HG02885 (cell line): ENCODE measurements around the gene NLRP7.
"Not testable (repeated sequence)": the region's sequence is repeated elsewhere in the genome, so short reads cannot be mapped to it uniquely, and the experiment has no call there.

Experiments used
- ATAC-seq: cut with Tn5 transposase; IDR thresholded peaks from one replicate; pipeline ENCODE4 v1.9.1; 2021; ENCODE audit warnings: mild to moderate bottlenecking; ENCODE audit not compliant: unreplicated experiment, poor library complexity

Gene NLRP7

GRCh38 chr19:54947381-54947780, at the start of gene NLRP7:
Gene NLRP7, minus strand, starts transcription at chr19:54947530.
- no peak for ATAC-seq

GRCh38 chr19:54995561-54995960, 48.2 kb upstream of the NLRP7 start:
- ATAC-seq: no peak

GRCh38 chr19:54989531-54989930, 42.2 kb upstream of the NLRP7 start:
- ATAC-seq: not testable (repeated sequence)

GRCh38 chr19:54982562-54982961, 35.2 kb upstream of the NLRP7 start:
- not testable (repeated sequence) for ATAC-seq

GRCh38 chr19:54973229-54974090, 26.1 kb upstream of the NLRP7 start:
- ATAC-seq: not testable (repeated sequence)

GRCh38 chr19:54971446-54971845, 24.1 kb upstream of the NLRP7 start:
- ATAC-seq: not testable (repeated sequence)

- ATAC-seq: no peak
These were observed 22.3 kb upstream of the NLRP7 start for GRCh38 chr19:54969647-54970046.

GRCh38 chr19:54967611-54968010, 20.3 kb upstream of the NLRP7 start:
- no peak for ATAC-seq

GRCh38 chr19:54965055-54965454, 17.7 kb upstream of the NLRP7 start:
- not testable (repeated sequence) for ATAC-seq

GRCh38 chr19:54959840-54960239, 12.5 kb upstream of the NLRP7 start:
- ATAC-seq: no peak

GRCh38 chr19:54955376-54955775, 8.0 kb upstream of the NLRP7 start:
- ATAC-seq: no peak

- ATAC-seq: not testable (repeated sequence)
These were observed 6.0 kb upstream of the NLRP7 start for GRCh38 chr19:54953345-54953713.

- no peak for ATAC-seq
These were observed 5.4 kb upstream of the NLRP7 start for GRCh38 chr19:54952591-54953344.

GRCh38 chr19:54950580-54950979, 3.2 kb upstream of the NLRP7 start:
- ATAC-seq: not testable (repeated sequence)

- ATAC-seq: no peak
These were observed 2.1 kb upstream of the NLRP7 start for GRCh38 chr19:54949412-54949811.

- not testable (repeated sequence) for ATAC-seq
These were observed 3.5 kb downstream of the NLRP7 start for GRCh38 chr19:54943772-54944361.

GRCh38 chr19:54939538-54939937, 7.8 kb downstream of the NLRP7 start:
- ATAC-seq: not testable (repeated sequence)

- ATAC-seq: no peak
These were observed 8.4 kb downstream of the NLRP7 start for GRCh38 chr19:54938906-54939305.

- no peak for ATAC-seq
These were observed 9.4 kb downstream of the NLRP7 start for GRCh38 chr19:54937926-54938325.

- no peak for ATAC-seq
These were observed 19.0 kb downstream of the NLRP7 start for GRCh38 chr19:54928299-54928698.

- no peak for ATAC-seq
These were observed 24.1 kb downstream of the NLRP7 start for GRCh38 chr19:54923276-54923675.
